ENCODE measurements around the gene PFKL. TPM values are rescaled to one million over a fixed set of nuclear protein-coding genes. Genes with fewer than 3 reads are reported as not detected.

PFKL gene
- total and polyA plus RNA-seq, 2 experiments from 2014 or later = 199 to 239 TPM

- H3K9me2 ChIP-seq (ENCODE audit: insufficient read depth) = no peaks in the 10 kb centered on the region
- no peak overlapping the region for H3K4me3 ChIP-seq
- H3K4me1 ChIP-seq (ENCODE audit: insufficient read depth) = no peaks in the 10 kb centered on the region
- no peak for DNase-seq
- H3K27me3 ChIP-seq (replicated peaks; ENCODE audit: insufficient read depth) = no peaks in the 10 kb centered on the region; the same call in 1 of the 2 replicates
- no peak overlapping the region for H3K4me2 ChIP-seq (ENCODE audit: unreplicated experiment)
- no peaks in the 10 kb centered on the region for H3K9me3 ChIP-seq (ENCODE audit: low read depth)
- in situ Hi-C loops (cut with MboI) = no loop called here
- 71 to 76% methylated on average over 26 to 28 of the region's 28 CpGs for WGBS, 2 experiments (ENCODE audit: low coverage in 1 of 2, low lambda C conversion rate in 2 of 2, missing lambda C conversion rate in 2 of 2)
- H3K27ac ChIP-seq = no peak overlapping the region
- H3F3A ChIP-seq (ENCODE audit: insufficient read depth) = no peaks in the 10 kb centered on the region
- no peak overlapping the region for H3K9ac ChIP-seq
- no peaks in the 10 kb centered on the region for H3K36me3 ChIP-seq (ENCODE audit: low read depth)
- no peaks in the 10 kb centered on the region for H3K79me2 ChIP-seq (ENCODE audit: insufficient read depth)
- no peak for TF ChIP-seq EZH2phosphoT487 (IDR thresholded peaks at IDR 0.05; ENCODE audit: insufficient read depth, low read depth)
- TF ChIP-seq EZH2 (IDR thresholded peaks at IDR 0.05; ENCODE audit: insufficient read depth, poor library complexity, severe bottlenecking) = no peak
- no peak overlapping the region for H2AFZ ChIP-seq
- H4K20me1 ChIP-seq (ENCODE audit: insufficient read depth) = no peaks in the 10 kb centered on the region
Measured at GRCh38 chr21:44366586-44367211, 66.8 kb downstream of the PFKL start.

- 27 to 28% methylated on average over 30 to 34 of the region's 35 CpGs for WGBS, 2 experiments (ENCODE audit: low coverage in 1 of 2, low lambda C conversion rate in 2 of 2, missing lambda C conversion rate in 2 of 2)
- no peak for DNase-seq
Measured at GRCh38 chr21:44368711-44369446, 69.0 kb downstream of the PFKL start.

GRCh38 chr21:44370027-44370735 is 70.3 kb downstream of the PFKL start:
- Histone ChIP-seq H2AFZ (no peak overlapping the region), H3K27ac (no peak overlapping the region), H3K4me1 (ENCODE audit: insufficient read depth) (no peaks in the 10 kb centered on the region), H4K20me1 (ENCODE audit: insufficient read depth) (no peaks in the 10 kb centered on the region), H3K27me3 (replicated peaks; ENCODE audit: insufficient read depth) (no peaks in the 10 kb centered on the region; the same call in 1 of the 2 replicates), H3K79me2 (ENCODE audit: insufficient read depth) (no peaks in the 10 kb centered on the region), H3K9me3 (ENCODE audit: low read depth) (no peaks in the 10 kb centered on the region), H3F3A (ENCODE audit: insufficient read depth) (no peaks in the 10 kb centered on the region), H3K9ac (no peak overlapping the region), H3K4me3 (no peak overlapping the region), H3K4me2 (ENCODE audit: unreplicated experiment) (no peak overlapping the region), H3K36me3 (ENCODE audit: low read depth) (no peaks in the 10 kb centered on the region), H3K9me2 (ENCODE audit: insufficient read depth) (no peaks in the 10 kb centered on the region)
- 31 to 35% methylated on average over 22 to 29 of the region's 29 CpGs for WGBS, 2 experiments (ENCODE audit: low coverage in 1 of 2, low lambda C conversion rate in 2 of 2, missing lambda C conversion rate in 2 of 2)
- in situ Hi-C loops (cut with MboI) = no loop called here
- TF ChIP-seq EZH2 (IDR thresholded peaks at IDR 0.05; ENCODE audit: insufficient read depth, poor library complexity, severe bottlenecking) (no peak), EZH2phosphoT487 (IDR thresholded peaks at IDR 0.05; ENCODE audit: insufficient read depth, low read depth) (no peak)
- DNase-seq = peak; percentile 61

More at GRCh38 chr21:44368711-44369446, 69.0 kb downstream of the PFKL start:
- Histone ChIP-seq H3K27me3 (replicated peaks; ENCODE audit: insufficient read depth) (no peaks in the 10 kb centered on the region; the same call in 1 of the 2 replicates), H3K4me3 (no peak overlapping the region), H4K20me1 (ENCODE audit: insufficient read depth) (no peaks in the 10 kb centered on the region), H3K27ac (no peak overlapping the region), H3K9ac (no peak overlapping the region), H2AFZ (no peak overlapping the region), H3K4me2 (ENCODE audit: unreplicated experiment) (no peak overlapping the region), H3F3A (ENCODE audit: insufficient read depth) (no peaks in the 10 kb centered on the region), H3K4me1 (ENCODE audit: insufficient read depth) (no peaks in the 10 kb centered on the region), H3K79me2 (ENCODE audit: insufficient read depth) (no peaks in the 10 kb centered on the region), H3K9me2 (ENCODE audit: insufficient read depth) (no peaks in the 10 kb centered on the region), H3K36me3 (ENCODE audit: low read depth) (no peaks in the 10 kb centered on the region), H3K9me3 (ENCODE audit: low read depth) (no peaks in the 10 kb centered on the region)
- in situ Hi-C loops (cut with MboI) = no loop called here
- no peak for TF ChIP-seq EZH2 (IDR thresholded peaks at IDR 0.05; ENCODE audit: insufficient read depth, poor library complexity, severe bottlenecking)
- no peak for TF ChIP-seq EZH2phosphoT487 (IDR thresholded peaks at IDR 0.05; ENCODE audit: insufficient read depth, low read depth)

GRCh38 chr21:44370786-44371410 is 71.0 kb downstream of the PFKL start:
- no peaks in the 10 kb centered on the region for H4K20me1 ChIP-seq (ENCODE audit: insufficient read depth)
- no peak overlapping the region for H3K4me3 ChIP-seq
- H3K9me3 ChIP-seq (ENCODE audit: low read depth) = no peaks in the 10 kb centered on the region
- H3K27ac ChIP-seq = no peak overlapping the region
- H3K4me2 ChIP-seq (ENCODE audit: unreplicated experiment) = no peak overlapping the region
- no peaks in the 10 kb centered on the region for H3K36me3 ChIP-seq (ENCODE audit: low read depth)
- H3K27me3 ChIP-seq (replicated peaks; ENCODE audit: insufficient read depth) = no peaks in the 10 kb centered on the region; the same call in 1 of the 2 replicates
- in situ Hi-C loops (cut with MboI) = no loop called here
- H3F3A ChIP-seq (ENCODE audit: insufficient read depth) = no peaks in the 10 kb centered on the region
- no peaks in the 10 kb centered on the region for H3K79me2 ChIP-seq (ENCODE audit: insufficient read depth)
- H2AFZ ChIP-seq = no peak overlapping the region
- no peaks in the 10 kb centered on the region for H3K9me2 ChIP-seq (ENCODE audit: insufficient read depth)
- no peak for DNase-seq
- TF ChIP-seq EZH2 (IDR thresholded peaks at IDR 0.05; ENCODE audit: insufficient read depth, poor library complexity, severe bottlenecking) = no peak
- TF ChIP-seq EZH2phosphoT487 (IDR thresholded peaks at IDR 0.05; ENCODE audit: insufficient read depth, low read depth) = no peak
- H3K4me1 ChIP-seq (ENCODE audit: insufficient read depth) = no peaks in the 10 kb centered on the region
- H3K9ac ChIP-seq = no peak overlapping the region
- 81 to 82% methylated on average over 16 to 37 of the region's 37 CpGs for WGBS, 2 experiments (ENCODE audit: low coverage in 1 of 2, low lambda C conversion rate in 2 of 2, missing lambda C conversion rate in 2 of 2)
